Endodermal cell (in vitro differentiated cells): ENCODE measurements around the gene AIF1L. TPM values are rescaled to one million over a fixed set of nuclear protein-coding genes. Genes with fewer than 3 reads are reported as not detected.
A peak's percentile ranks its signal among the peaks of the same experiment; 100 is the strongest.

Experiments used
- DNase-seq: peaks from one replicate; pipeline ENCODE4 v3.0.0-alpha.2; 2017
- H3K27ac ChIP-seq: 2 replicates; pipeline ENCODE4 v1.5.1; 2013; ENCODE audit warnings: mild to moderate bottlenecking, low read depth, low read length, moderate library complexity
- H3K27me3 ChIP-seq: 2 replicates; pipeline ENCODE4 v1.6.1; 2013; ENCODE audit warnings: mild to moderate bottlenecking, low read length, moderate library complexity; ENCODE audit not compliant: insufficient read depth, control insufficient read depth, poor library complexity, severe bottlenecking
- H3K36me3 ChIP-seq: 2 replicates; pipeline ENCODE4 v1.7.0; 2013; ENCODE audit warnings: mild to moderate bottlenecking, low read length, moderate library complexity; ENCODE audit not compliant: control insufficient read depth, insufficient read depth
- H3K4me1 ChIP-seq: one replicate; pipeline ENCODE4 v1.7.0; 2013; ENCODE audit warnings: low read length; ENCODE audit not compliant: control insufficient read depth, insufficient read depth
- H3K4me3 ChIP-seq: 2 replicates; pipeline ENCODE4 v1.5.1; 2013; ENCODE audit warnings: mild to moderate bottlenecking, low read length, moderate library complexity
- H3K9ac ChIP-seq: 2 replicates; pipeline ENCODE4 v1.6.1; 2013; ENCODE audit warnings: mild to moderate bottlenecking, low read length, moderate library complexity; ENCODE audit not compliant: poor library complexity, severe bottlenecking; ENCODE audit errors: extremely low read depth
- H3K9me3 ChIP-seq: 2 replicates; pipeline ENCODE4 v1.6.1; 2013; ENCODE audit warnings: mild to moderate bottlenecking, low read length, moderate library complexity; ENCODE audit not compliant: control insufficient read depth
- H3K27ac Mint-ChIP-seq: 2 replicates; pipeline ENCODE4 v1.8.0; 2020; ENCODE audit warnings: mixed read lengths
- H3K27me3 Mint-ChIP-seq: 2 replicates; pipeline ENCODE4 v1.8.0; 2021; ENCODE audit warnings: mild to moderate bottlenecking, mixed read lengths; ENCODE audit not compliant: insufficient read depth
- H3K36me3 Mint-ChIP-seq: 2 replicates; pipeline ENCODE4 v1.8.0; 2020; ENCODE audit warnings: low read depth, mixed read lengths
- H3K4me1 Mint-ChIP-seq: 2 replicates; pipeline ENCODE4 v1.8.0; 2020; ENCODE audit warnings: mixed read lengths
- H3K4me3 Mint-ChIP-seq: 2 replicates; pipeline ENCODE4 v1.8.0; 2020; ENCODE audit warnings: mild to moderate bottlenecking, moderate library complexity, mixed read lengths
- H3K9me3 Mint-ChIP-seq: 2 replicates; pipeline ENCODE4 v1.8.0; 2020; ENCODE audit warnings: mild to moderate bottlenecking, mixed read lengths
- WGBS, 2 experiments: methylation state at CpG; one replicate each; pipeline versions ENCODE4 v1.1.5 to v1.1.7; 2013; ENCODE audit warnings: missing lambda C conversion rate in 2 of 2, mixed read lengths in 1 of 2; ENCODE audit not compliant: insufficient coverage in 1 of 2, insufficient read length in 1 of 2; 5-methylcytosine and 5-hydroxymethylcytosine counted together
- total RNA-seq, 2 donors: library from RNA; stranded (reverse); fragmentation: NEBNext Ultra II Directional in 1 of 2; extraction: Animal tissue kit (Norgen Biotek cat#: 25700) in 1 of 2; gene quantifications; 2 replicates in 1 of 2; 3 replicates in 1 of 2; pipeline ENCODE4 v1.2.1, GENCODE V29; 2021
- TF ChIP-seq, protein P1 (sequence below): fragments of 200-600 bp; sonication (generic); conservative IDR thresholded peaks from 2 replicates; pipeline ENCODE4 v1.5.0; 2021; ENCODE audit warnings: antibody characterized with exemption, mild to moderate bottlenecking

Gene AIF1L
- total RNA-seq, 2 donors from 2014 or later: 93.4 to 117 TPM

DNA sequence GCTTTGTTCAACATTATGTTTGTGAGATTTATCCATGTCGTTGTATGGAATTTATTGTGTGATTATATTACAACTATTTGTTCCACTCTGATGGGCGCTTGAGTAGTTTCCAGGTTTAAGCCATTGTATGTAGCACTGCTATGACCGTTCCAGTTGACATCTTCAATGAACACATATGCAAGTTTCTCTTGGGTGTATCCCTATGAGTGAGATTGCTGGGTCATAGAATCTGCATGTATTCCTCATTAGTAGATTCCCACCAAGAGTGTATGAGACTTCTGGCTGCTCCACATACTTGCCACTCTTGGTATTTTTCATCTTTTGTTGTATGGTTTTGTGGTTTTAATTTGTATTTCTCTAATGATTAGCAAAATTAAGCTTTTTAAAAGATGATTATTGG, 51.9 kb downstream of the AIF1L start:
- H3K9me3 ChIP-seq: no peaks in the 10 kb centered on the region
- H3K27ac Mint-ChIP-seq: no peak overlapping the region
- H3K4me3 Mint-ChIP-seq: no peak overlapping the region
- H3K4me1 ChIP-seq: no peaks in the 10 kb centered on the region
- H3K4me3 ChIP-seq: no peak overlapping the region
- H3K36me3 Mint-ChIP-seq: peaks cover 83% of the 10 kb centered on the region
- no peak overlapping the region for H3K9ac ChIP-seq
- DNase-seq: no peak
- WGBS, 2 experiments: 86% methylated on average over 3 of the region's 3 CpGs; no CpG with 5 or more reads in 1 of the 2 experiments
- peaks cover 95% of the 10 kb centered on the region for H3K36me3 ChIP-seq
- no peaks in the 10 kb centered on the region for H3K27me3 Mint-ChIP-seq
- no peaks in the 10 kb centered on the region for H3K27me3 ChIP-seq
- H3K27ac ChIP-seq: no peak overlapping the region
- TF ChIP-seq, protein P1, sequence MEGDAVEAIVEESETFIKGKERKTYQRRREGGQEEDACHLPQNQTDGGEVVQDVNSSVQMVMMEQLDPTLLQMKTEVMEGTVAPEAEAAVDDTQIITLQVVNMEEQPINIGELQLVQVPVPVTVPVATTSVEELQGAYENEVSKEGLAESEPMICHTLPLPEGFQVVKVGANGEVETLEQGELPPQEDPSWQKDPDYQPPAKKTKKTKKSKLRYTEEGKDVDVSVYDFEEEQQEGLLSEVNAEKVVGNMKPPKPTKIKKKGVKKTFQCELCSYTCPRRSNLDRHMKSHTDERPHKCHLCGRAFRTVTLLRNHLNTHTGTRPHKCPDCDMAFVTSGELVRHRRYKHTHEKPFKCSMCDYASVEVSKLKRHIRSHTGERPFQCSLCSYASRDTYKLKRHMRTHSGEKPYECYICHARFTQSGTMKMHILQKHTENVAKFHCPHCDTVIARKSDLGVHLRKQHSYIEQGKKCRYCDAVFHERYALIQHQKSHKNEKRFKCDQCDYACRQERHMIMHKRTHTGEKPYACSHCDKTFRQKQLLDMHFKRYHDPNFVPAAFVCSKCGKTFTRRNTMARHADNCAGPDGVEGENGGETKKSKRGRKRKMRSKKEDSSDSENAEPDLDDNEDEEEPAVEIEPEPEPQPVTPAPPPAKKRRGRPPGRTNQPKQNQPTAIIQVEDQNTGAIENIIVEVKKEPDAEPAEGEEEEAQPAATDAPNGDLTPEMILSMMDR: no peak
- H3K4me1 Mint-ChIP-seq: peaks cover 12% of the 10 kb centered on the region
- H3K9me3 Mint-ChIP-seq: no peaks in the 10 kb centered on the region

DNA sequence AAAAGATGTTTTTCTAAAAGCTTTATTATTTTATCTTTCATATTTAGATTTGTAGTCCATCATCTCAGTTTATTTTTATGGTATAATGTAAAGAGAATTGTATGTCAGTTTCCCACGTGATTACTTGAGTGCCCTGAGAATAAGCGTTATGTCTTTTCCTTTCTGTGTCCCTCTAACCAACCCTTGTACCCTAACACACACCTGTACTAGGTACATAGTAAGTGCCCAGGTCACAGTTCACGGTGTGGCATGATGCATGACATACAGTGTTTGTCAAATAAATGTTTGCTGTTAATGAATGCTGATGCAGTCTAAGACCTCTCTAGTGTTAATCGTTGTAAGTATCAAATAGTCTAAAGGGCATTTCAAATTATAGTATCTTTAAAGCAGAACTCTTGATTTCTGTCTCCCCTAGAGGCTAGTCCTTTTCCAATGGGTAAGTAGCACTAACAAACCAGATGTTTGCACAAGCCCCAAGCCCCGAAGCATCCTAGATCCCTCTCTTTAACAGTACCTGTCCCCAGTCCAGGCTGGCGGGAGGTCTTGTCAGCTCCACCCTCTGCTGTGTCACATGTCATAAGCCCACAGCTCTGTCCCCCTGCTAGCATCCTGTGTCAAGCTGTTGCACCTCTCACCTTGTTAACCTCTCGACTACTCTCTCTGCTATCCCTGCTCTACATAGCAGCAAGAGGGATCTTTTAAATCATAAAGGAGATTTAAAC, 52.8 kb downstream of the AIF1L start:
- Mint-ChIP-seq H3K27me3 (no peaks in the 10 kb centered on the region), H3K36me3 (peaks cover 85% of the 10 kb centered on the region), H3K9me3 (no peaks in the 10 kb centered on the region), H3K4me1 (peaks cover 12% of the 10 kb centered on the region), H3K4me3 (no peak overlapping the region), H3K27ac (peak overlapping the region; percentile 11)
- DNase-seq: peak; percentile 92
- Histone ChIP-seq H3K27me3 (no peaks in the 10 kb centered on the region), H3K4me1 (no peaks in the 10 kb centered on the region), H3K9me3 (no peaks in the 10 kb centered on the region), H3K27ac (no peak overlapping the region), H3K4me3 (no peak overlapping the region), H3K36me3 (peaks cover 96% of the 10 kb centered on the region), H3K9ac (no peak overlapping the region)
- TF ChIP-seq, protein P1: no peak
- WGBS, 2 experiments: 75 to 88% methylated on average over 3 to 7 of the region's 7 CpGs

DNA sequence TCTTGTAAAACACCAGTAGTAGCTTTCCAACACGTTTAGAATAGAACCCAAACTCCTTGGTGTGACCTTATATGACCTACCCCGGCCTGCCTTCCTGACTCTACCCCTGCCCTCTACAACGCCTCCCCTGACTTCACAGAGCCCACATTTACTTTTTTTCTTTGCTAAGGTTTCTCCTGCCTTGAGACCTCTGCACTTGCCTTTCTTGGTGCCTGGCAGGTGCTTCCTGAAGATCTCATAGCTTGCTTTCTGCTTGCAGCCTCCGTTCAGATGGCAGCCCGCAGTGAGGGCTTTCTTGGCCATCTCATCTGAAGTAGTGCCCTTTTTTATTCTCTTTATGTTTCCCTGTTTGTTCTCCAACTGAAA, 53.3 kb downstream of the AIF1L start:
- peaks cover 85% of the 10 kb centered on the region for H3K36me3 Mint-ChIP-seq
- H3K4me1 Mint-ChIP-seq: peaks cover 12% of the 10 kb centered on the region
- H3K27ac ChIP-seq: no peak overlapping the region
- no peaks in the 10 kb centered on the region for H3K27me3 Mint-ChIP-seq
- H3K36me3 ChIP-seq: peaks cover 96% of the 10 kb centered on the region
- H3K4me3 Mint-ChIP-seq: no peak overlapping the region
- no peaks in the 10 kb centered on the region for H3K27me3 ChIP-seq
- no peaks in the 10 kb centered on the region for H3K4me1 ChIP-seq
- peak overlapping the region; percentile 11 for H3K27ac Mint-ChIP-seq
- no peak for DNase-seq
- H3K9me3 Mint-ChIP-seq: no peaks in the 10 kb centered on the region
- no peak overlapping the region for H3K9ac ChIP-seq
- H3K4me3 ChIP-seq: no peak overlapping the region
- no peaks in the 10 kb centered on the region for H3K9me3 ChIP-seq
- TF ChIP-seq, protein P1: no peak
- WGBS, 2 experiments: 69 to 75% methylated on average over 4 to 5 of the region's 5 CpGs
